SK-N-SH (cell line): ENCODE data around the gene LMX1A. TPM values are rescaled to one million over a fixed set of nuclear protein-coding genes. Genes with fewer than 3 reads are reported as not detected.

Experiments used
- CTCF ChIA-PET: fragments of 300-600, 350-600 bp; formaldehyde crosslinking; extraction: SDS; loops from one replicate; lab custom pipeline; 2021; lab: Yijun Ruan, JAX
- POLR2A ChIA-PET: fragments of 350-600 bp; sonication (Branson Sonifier 250); formaldehyde crosslinking; extraction: SDS; loops from one replicate; lab custom pipeline; 2020; ENCODE audit warnings: antibody characterized with exemption, inconsistent platforms; lab: Yijun Ruan, JAX
- DNase-seq: peaks from one replicate; pipeline ENCODE4 v3.0.0; 2012
- H2AFZ ChIP-seq: fragments of 200-600 bp; sonication (generic); 2 replicates; pipeline ENCODE4 v1.8.1; 2016; ENCODE audit warnings: antibody characterized with exemption, mild to moderate bottlenecking, low read depth
- H3F3A ChIP-seq: fragments of 200-600 bp; sonication (generic); replicated peaks from 2 replicates; pipeline ENCODE3; 2016; ENCODE audit warnings: antibody characterized with exemption, mild to moderate bottlenecking; ENCODE audit not compliant: insufficient read depth
- H3K27ac ChIP-seq, 2 experiments: fragments of 200-500 bp in 1 of 2; fragments of 200-600 bp in 1 of 2; sonication (Bioruptor generic) in 1 of 2; sonication (generic), shearing (Covaris generic) in 1 of 2; 2 replicates each; pipeline versions ENCODE4 v1.5.1 to v1.6.1; 2014 to 2016; ENCODE audit warnings: low read depth in 2 of 2, inconsistent platforms in 1 of 2, low read length in 1 of 2, mild to moderate bottlenecking in 1 of 2, mixed read lengths in 1 of 2
- H3K27me3 ChIP-seq: fragments of 200-600 bp; sonication (generic), shearing (Covaris generic); 2 replicates; pipeline ENCODE4 v1.6.1; 2016; ENCODE audit warnings: mixed run types; ENCODE audit not compliant: insufficient read depth
- H3K36me3 ChIP-seq, 2 experiments: fragments of 200-500 bp in 1 of 2; fragments of 200-600 bp in 1 of 2; sonication (Bioruptor generic) in 1 of 2; sonication (generic) in 1 of 2; replicated peaks in 1 of 2; 2 replicates each; pipeline versions ENCODE3 to v1.5.1; 2014 to 2016; ENCODE audit warnings: low read length in 1 of 2, mild to moderate bottlenecking in 1 of 2; ENCODE audit not compliant: insufficient read depth in 2 of 2, control insufficient read depth in 1 of 2
- H3K4me1 ChIP-seq, 2 experiments: fragments of 200-500 bp in 1 of 2; fragments of 200-600 bp in 1 of 2; sonication (Bioruptor generic) in 1 of 2; sonication (generic), shearing (Covaris generic) in 1 of 2; 2 replicates each; pipeline versions ENCODE4 v1.5.1 to v1.6.1; 2014 to 2016; ENCODE audit warnings: low read depth in 1 of 2, low read length in 1 of 2, mixed run types in 1 of 2; ENCODE audit not compliant: insufficient read depth in 2 of 2, control insufficient read depth in 1 of 2
- H3K4me2 ChIP-seq: fragments of 200-600 bp; sonication (generic), shearing (Covaris generic); 2 replicates; pipeline ENCODE4 v1.6.1; 2017; ENCODE audit warnings: mixed run types
- H3K4me3 ChIP-seq, 2 experiments: fragments of 200-500 bp in 1 of 2; fragments of 200-600 bp in 1 of 2; sonication (Bioruptor generic) in 1 of 2; sonication (generic), shearing (Covaris generic) in 1 of 2; 2 replicates each; pipeline versions ENCODE4 v1.5.1 to v1.8.1; 2014 to 2016; ENCODE audit warnings: low read depth in 2 of 2, inconsistent platforms in 1 of 2, low read length in 1 of 2, mild to moderate bottlenecking in 1 of 2, mixed read lengths in 1 of 2, moderate library complexity in 1 of 2
- H3K79me2 ChIP-seq: fragments of 200-600 bp; sonication (generic); 2 replicates; pipeline ENCODE4 v1.8.1; 2017; ENCODE audit warnings: mild to moderate bottlenecking; ENCODE audit not compliant: insufficient read depth
- H3K9ac ChIP-seq: fragments of 200-600 bp; sonication (generic); 2 replicates; pipeline ENCODE4 v1.6.1; 2017; ENCODE audit warnings: mixed run types
- H3K9me2 ChIP-seq: fragments of 200-600 bp; sonication (generic); 2 replicates; pipeline ENCODE4 v1.6.1; 2017; ENCODE audit warnings: mixed run types
- H3K9me3 ChIP-seq: fragments of 200-600 bp; sonication (generic); 2 replicates; pipeline ENCODE4 v1.6.1; 2017; ENCODE audit warnings: mixed run types, mild to moderate bottlenecking, moderate library complexity
- H4K20me1 ChIP-seq: fragments of 200-600 bp; sonication (generic); 2 replicates; pipeline ENCODE4 v1.6.1; 2017; ENCODE audit warnings: mild to moderate bottlenecking, mixed run types; ENCODE audit not compliant: insufficient read depth
- CHD2 ChIP-seq: fragments of 150-350 bp; IDR thresholded peaks from 2 replicates; pipeline ENCODE4 v1.6.1; 2018; ENCODE audit warnings: low read length; ENCODE audit not compliant: partially characterized antibody
- EP300 ChIP-seq, 2 experiments: IDR thresholded peaks; 2 replicates each; pipeline versions ENCODE4 v1.4.0 to v1.6.1; 2012; ENCODE audit warnings: borderline replicate concordance in 1 of 2, low read depth in 1 of 2, low read length in 1 of 2
- EZH2phosphoT487 ChIP-seq: fragments of 200-600 bp; sonication (generic); IDR thresholded peaks from 2 replicates; pipeline ENCODE4 v1.6.1; 2017; ENCODE audit warnings: low read depth, mixed run types, mild to moderate bottlenecking, antibody characterized with exemption, moderate library complexity, borderline replicate concordance
- FOSL2 ChIP-seq: IDR thresholded peaks from 2 replicates; pipeline ENCODE4 v1.4.0; 2012; ENCODE audit warnings: low read depth, mild to moderate bottlenecking, moderate library complexity, borderline replicate concordance
- FOXM1 ChIP-seq: IDR thresholded peaks from 2 replicates; pipeline ENCODE4 v1.4.0; 2012; ENCODE audit warnings: low read depth, mild to moderate bottlenecking
- GABPA ChIP-seq: IDR thresholded peaks from 2 replicates; pipeline ENCODE4 v1.4.0; 2012; ENCODE audit warnings: low read depth, mild to moderate bottlenecking
- GATA2 ChIP-seq: sonication (generic); formaldehyde crosslinking; IDR thresholded peaks from 2 replicates; pipeline ENCODE4 v1.5.0; 2020; ENCODE audit warnings: mild to moderate bottlenecking, missing genetic modification reagents
- JUND ChIP-seq: IDR thresholded peaks from 2 replicates; pipeline ENCODE4 v1.4.0; 2012
- MXI1 ChIP-seq: IDR thresholded peaks from 2 replicates; pipeline ENCODE4 v1.6.1; 2012; ENCODE audit warnings: mild to moderate bottlenecking, low read depth, low read length, improper control_type of control experiment
- RAD21 ChIP-seq: IDR thresholded peaks from 2 replicates; pipeline ENCODE4 v1.6.1; 2012; ENCODE audit warnings: mild to moderate bottlenecking, low read length
- RFX5 ChIP-seq: IDR thresholded peaks from 2 replicates; pipeline ENCODE4 v1.6.1; 2012; ENCODE audit warnings: mild to moderate bottlenecking, improper control_type of control experiment, low read length
- RXRA ChIP-seq: IDR thresholded peaks from 2 replicates; pipeline ENCODE4 v1.4.0; 2012; ENCODE audit warnings: low read depth, mild to moderate bottlenecking, borderline replicate concordance
- TAF1 ChIP-seq: IDR thresholded peaks from 2 replicates; pipeline ENCODE4 v1.6.1; 2012; ENCODE audit warnings: low read depth, mild to moderate bottlenecking, low read length, moderate library complexity, borderline replicate concordance
- TCF12 ChIP-seq: IDR thresholded peaks from 2 replicates; pipeline ENCODE4 v1.4.0; 2012
- TEAD4 ChIP-seq: IDR thresholded peaks from 2 replicates; pipeline ENCODE4 v1.4.0; 2012; ENCODE audit warnings: mild to moderate bottlenecking, borderline replicate concordance; ENCODE audit not compliant: insufficient read depth
- YY1 ChIP-seq: IDR thresholded peaks from 2 replicates; pipeline ENCODE4 v1.4.0; 2012; ENCODE audit warnings: low read depth, mild to moderate bottlenecking
- WGBS: methylation state at CpG from one replicate; pipeline ENCODE4 v1.1.6; 2017; ENCODE audit warnings: low lambda C conversion rate; 5-methylcytosine and 5-hydroxymethylcytosine counted together
- polyA plus RNA-seq, 3 experiments: library from polyadenylated mRNA; depleted of rRNA; stranded (reverse); fragments of >200 nt; gene quantifications; 2 replicates each; pipeline ENCODE4 v1.2.3, GENCODE V29; 2012
- TF ChIP-seq, protein P1 (sequence below): fragments of 150-350 bp; IDR thresholded peaks from 2 replicates; pipeline ENCODE4 v1.6.1; 2017; ENCODE audit warnings: antibody characterized with exemption, low read length, low read depth, borderline replicate concordance
- TF ChIP-seq, protein P2 (sequence below): IDR thresholded peaks from 2 replicates; pipeline ENCODE4 v1.4.0; 2012; ENCODE audit warnings: low read depth
- TF ChIP-seq, protein P3 (sequence below): IDR thresholded peaks from 2 replicates; pipeline ENCODE4 v1.4.0; 2012; ENCODE audit warnings: low read depth, borderline replicate concordance
- TF ChIP-seq, protein P4 (sequence below): fragments of 150-350 bp; IDR thresholded peaks from 2 replicates; pipeline ENCODE4 v1.6.1; 2016; ENCODE audit warnings: mild to moderate bottlenecking, low read depth, low read length

LMX1A gene
- polyA plus RNA-seq, 1 of the 3 experiments (the other 2 are of a cell fraction) = not detected

DNA sequence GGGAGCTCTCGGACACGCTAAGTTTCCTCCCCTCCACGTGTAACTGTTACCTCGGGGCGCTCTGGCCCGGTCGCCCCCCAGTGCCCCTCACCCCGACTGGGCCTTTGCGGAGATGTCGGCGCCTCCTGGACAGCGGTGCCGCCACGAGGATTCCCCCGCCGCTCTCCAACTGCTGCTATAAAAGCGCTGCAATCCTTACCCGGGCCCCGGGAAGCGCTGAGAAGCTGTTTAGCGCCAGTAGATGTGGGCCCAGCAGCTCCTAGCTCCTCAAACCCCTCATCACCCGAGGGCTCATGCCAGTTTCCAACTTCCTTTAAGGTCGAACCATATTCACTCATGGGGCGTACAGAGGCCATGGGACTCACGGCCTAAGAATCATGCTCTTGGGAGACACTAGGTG is 361 bp upstream of the LMX1A start:
- Histone ChIP-seq H2AFZ (no peak overlapping the region), H3K9me2 (no peaks in the 10 kb centered on the region), H3F3A (no peaks in the 10 kb centered on the region), H3K4me3 (no peak overlapping the region), H3K4me1 (no peaks in the 10 kb centered on the region), H4K20me1 (no peaks in the 10 kb centered on the region), H3K27me3 (peaks cover 45% of the 10 kb centered on the region), H3K9ac (no peak overlapping the region), H3K79me2 (no peaks in the 10 kb centered on the region), H3K9me3 (no peaks in the 10 kb centered on the region), H3K27ac (no peak overlapping the region), H3K4me2 (no peak overlapping the region), H3K36me3 (no peaks in the 10 kb centered on the region)
- TF ChIP-seq, protein P1, sequence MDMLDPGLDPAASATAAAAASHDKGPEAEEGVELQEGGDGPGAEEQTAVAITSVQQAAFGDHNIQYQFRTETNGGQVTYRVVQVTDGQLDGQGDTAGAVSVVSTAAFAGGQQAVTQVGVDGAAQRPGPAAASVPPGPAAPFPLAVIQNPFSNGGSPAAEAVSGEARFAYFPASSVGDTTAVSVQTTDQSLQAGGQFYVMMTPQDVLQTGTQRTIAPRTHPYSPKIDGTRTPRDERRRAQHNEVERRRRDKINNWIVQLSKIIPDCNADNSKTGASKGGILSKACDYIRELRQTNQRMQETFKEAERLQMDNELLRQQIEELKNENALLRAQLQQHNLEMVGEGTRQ = no peak
- TF ChIP-seq FOXM1 = no peak
- TF ChIP-seq RXRA = no peak
- TF ChIP-seq GATA2 (CRISPR knock-in tag) = no peak
- TF ChIP-seq GABPA = no peak
- TF ChIP-seq TCF12 = no peak
- no peak for TF ChIP-seq FOSL2
- TF ChIP-seq MXI1 = no peak
- no peak for TF ChIP-seq CHD2
- TF ChIP-seq TAF1 = no peak
- TF ChIP-seq JUND = no peak
- TF ChIP-seq RFX5 = no peak
- TF ChIP-seq, protein P2, sequence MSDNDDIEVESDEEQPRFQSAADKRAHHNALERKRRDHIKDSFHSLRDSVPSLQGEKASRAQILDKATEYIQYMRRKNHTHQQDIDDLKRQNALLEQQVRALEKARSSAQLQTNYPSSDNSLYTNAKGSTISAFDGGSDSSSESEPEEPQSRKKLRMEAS = no peak
- TF ChIP-seq YY1 = no peak
- TF ChIP-seq, protein P3, sequence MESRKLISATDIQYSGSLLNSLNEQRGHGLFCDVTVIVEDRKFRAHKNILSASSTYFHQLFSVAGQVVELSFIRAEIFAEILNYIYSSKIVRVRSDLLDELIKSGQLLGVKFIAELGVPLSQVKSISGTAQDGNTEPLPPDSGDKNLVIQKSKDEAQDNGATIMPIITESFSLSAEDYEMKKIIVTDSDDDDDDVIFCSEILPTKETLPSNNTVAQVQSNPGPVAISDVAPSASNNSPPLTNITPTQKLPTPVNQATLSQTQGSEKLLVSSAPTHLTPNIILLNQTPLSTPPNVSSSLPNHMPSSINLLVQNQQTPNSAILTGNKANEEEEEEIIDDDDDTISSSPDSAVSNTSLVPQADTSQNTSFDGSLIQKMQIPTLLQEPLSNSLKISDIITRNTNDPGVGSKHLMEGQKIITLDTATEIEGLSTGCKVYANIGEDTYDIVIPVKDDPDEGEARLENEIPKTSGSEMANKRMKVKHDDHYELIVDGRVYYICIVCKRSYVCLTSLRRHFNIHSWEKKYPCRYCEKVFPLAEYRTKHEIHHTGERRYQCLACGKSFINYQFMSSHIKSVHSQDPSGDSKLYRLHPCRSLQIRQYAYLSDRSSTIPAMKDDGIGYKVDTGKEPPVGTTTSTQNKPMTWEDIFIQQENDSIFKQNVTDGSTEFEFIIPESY = no peak
- 59% methylated on average over 19 of the region's 25 CpGs for WGBS
- ChIA-PET CTCF (interaction anchor here (7.8 kb wide), 1 partner anchor 11 kb away, joined by 75 read pairs; no protein-coding TSS in a partner anchor), POLR2A (no interaction called here)
- DNase-seq = no peak

DNA sequence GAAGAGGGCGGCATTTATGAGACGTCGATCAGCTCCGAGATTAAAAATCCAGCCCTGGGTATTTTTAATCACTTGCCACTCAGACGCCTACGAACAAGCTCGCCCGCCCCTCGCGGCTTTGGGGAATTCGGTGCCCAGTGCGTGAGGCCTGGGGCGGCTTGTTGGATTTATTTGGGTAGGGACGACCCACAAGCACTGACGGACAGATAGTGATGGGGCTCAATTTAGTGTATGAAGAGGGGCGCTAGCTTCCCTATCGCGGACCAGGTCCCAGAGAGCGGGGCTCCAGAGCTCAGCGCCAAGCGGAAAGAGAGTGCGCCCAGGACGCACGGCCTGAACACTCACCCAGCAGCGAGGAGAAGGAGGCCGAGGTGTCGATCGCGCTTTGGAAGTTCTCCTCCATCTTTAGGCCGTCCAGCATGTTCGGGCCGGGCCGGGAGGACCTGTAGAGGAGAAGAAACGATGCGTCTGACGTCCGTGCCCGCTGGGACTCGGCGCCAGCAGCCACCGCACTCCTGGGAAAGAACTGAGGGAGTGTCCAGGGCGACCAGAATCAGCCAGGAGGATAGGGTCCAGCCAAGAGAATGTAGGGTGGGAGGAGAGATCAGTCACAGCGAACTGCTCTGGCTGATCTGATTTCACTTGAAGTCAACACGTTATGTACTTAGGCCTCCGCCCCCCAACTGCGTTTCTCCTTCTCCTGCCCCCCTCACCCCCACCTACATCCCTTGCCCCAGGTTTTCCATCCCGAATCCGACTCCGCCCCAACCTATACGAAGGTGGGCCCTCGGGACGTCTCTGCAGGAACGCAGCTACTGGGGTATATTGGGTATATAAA is 1.2 kb downstream of the LMX1A start:
- Histone ChIP-seq H3K4me1 (no peaks in the 10 kb centered on the region), H3K9me2 (no peaks in the 10 kb centered on the region), H3K9ac (no peak overlapping the region), H3K9me3 (no peaks in the 10 kb centered on the region), H3F3A (no peaks in the 10 kb centered on the region), H3K36me3 (no peaks in the 10 kb centered on the region), H3K4me2 (no peak overlapping the region), H2AFZ (no peak overlapping the region), H4K20me1 (no peaks in the 10 kb centered on the region), H3K27me3 (peaks cover 52% of the 10 kb centered on the region), H3K27ac (no peak overlapping the region), H3K4me3 (no peak overlapping the region), H3K79me2 (no peaks in the 10 kb centered on the region)
- no peak for DNase-seq
- WGBS = 22% methylated on average over 48 of the region's 53 CpGs
- CTCF ChIA-PET = interaction anchor here (0.6 to 7.8 kb wide), 4 partner anchors 8 to 297 kb away, joined by 3 to 75 read pairs (median 4); no protein-coding TSS in a partner anchor
- POLR2A ChIA-PET = no interaction called here
- TF ChIP-seq TEAD4 = no peak
- TF ChIP-seq EP300 (IDR thresholded peaks at IDR 0.05; ENCODE audit: borderline replicate concordance in 1 of 2, low read depth in 1 of 2, low read length in 1 of 2) = no peak
- TF ChIP-seq EZH2phosphoT487 = no peak
- TF ChIP-seq, protein P4, sequence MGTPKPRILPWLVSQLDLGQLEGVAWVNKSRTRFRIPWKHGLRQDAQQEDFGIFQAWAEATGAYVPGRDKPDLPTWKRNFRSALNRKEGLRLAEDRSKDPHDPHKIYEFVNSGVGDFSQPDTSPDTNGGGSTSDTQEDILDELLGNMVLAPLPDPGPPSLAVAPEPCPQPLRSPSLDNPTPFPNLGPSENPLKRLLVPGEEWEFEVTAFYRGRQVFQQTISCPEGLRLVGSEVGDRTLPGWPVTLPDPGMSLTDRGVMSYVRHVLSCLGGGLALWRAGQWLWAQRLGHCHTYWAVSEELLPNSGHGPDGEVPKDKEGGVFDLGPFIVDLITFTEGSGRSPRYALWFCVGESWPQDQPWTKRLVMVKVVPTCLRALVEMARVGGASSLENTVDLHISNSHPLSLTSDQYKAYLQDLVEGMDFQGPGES = no peak
- TF ChIP-seq RXRA = no peak
- TF ChIP-seq CHD2 = no peak
- no peak for TF ChIP-seq RAD21
- TF ChIP-seq, protein P3 = no peak
- TF ChIP-seq YY1 = no peak
